COR-L47 (cell line): ENCODE data around the gene IVL.
A peak's percentile ranks its signal among the peaks of the same experiment; 100 is the strongest.

ENCODE experiments used
- DNase-seq: peaks from one replicate; lab custom pipeline; 2025; lab: John Stamatoyannopoulos, UW

The IVL gene

DNA sequence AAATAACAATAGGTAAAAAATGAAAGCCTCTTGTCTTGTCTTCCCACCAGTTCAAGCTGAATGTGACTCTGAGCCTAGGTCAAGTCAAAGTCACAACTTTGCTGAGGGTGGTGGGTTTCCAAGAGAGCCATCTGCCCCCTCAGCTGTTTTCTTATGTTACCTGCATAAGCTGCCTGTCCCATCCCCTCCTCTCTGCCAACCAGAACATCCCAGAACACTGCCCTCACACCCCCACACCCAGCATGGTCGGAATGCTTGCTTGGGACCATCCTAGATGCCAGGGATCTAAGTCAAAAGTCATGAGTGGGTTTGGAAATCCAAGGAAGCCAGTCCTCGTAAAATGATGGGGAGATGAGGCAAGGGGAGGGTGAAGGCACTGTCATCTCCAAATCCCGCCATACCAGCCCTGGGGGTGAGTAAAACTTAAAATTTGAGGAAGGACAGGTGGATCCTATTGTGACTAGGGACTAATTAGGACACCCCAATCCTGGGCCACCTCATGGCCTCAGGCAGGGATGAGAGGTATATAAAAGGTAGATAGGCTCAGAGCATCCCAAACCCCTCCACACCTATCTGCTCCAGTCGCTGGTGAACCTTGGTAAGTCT lies 38.4 kb downstream of the IVL start, which contains the start of gene SPRR5:
Gene SPRR5 (plus strand): TSS at position 556 of the 606 bp plus-strand sequence. CDS start 1,349 bp downstream, outside the sequence.
- no peak for DNase-seq

DNA sequence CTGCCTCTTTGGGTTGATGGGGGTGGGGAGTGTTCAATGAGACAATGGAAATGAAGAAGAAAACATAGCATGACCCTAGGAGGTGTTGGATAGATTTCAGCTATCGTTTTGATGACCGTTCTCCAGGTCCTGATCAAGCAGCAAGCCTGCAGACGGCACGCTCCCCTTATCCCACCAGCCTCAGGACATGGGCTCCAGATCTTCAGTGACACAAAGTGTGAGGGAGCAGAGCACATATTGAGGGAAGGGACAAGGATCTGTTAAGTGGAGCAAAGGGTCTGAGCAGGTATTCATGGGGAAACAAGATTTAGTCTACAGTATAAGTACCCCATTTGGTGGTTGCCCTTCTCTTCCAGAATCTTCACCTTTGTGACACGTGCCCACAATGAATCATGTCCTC lies 43.4 kb downstream of the IVL start:
- DNase-seq, result no peak

DNA sequence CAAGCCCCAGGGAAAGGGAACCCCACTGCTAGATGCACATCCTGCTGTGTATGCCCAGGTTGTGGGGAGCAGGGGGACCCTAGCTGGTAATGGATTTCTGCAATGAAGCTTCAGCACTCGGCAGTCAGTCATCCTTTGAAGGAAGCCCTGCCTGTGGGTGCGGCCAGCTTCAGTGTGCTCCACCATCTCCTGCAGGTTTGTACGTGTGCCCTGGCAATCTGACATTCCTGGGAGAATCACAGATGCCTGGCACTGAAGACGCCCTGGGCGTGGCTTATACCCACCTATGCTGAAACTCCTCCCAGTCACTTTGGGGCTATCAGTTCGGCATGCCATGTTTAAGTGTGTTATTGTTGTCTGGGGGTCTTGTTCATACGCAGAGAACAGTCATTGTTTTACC lies 45.4 kb downstream of the IVL start:
- DNase-seq, result no peak

DNA sequence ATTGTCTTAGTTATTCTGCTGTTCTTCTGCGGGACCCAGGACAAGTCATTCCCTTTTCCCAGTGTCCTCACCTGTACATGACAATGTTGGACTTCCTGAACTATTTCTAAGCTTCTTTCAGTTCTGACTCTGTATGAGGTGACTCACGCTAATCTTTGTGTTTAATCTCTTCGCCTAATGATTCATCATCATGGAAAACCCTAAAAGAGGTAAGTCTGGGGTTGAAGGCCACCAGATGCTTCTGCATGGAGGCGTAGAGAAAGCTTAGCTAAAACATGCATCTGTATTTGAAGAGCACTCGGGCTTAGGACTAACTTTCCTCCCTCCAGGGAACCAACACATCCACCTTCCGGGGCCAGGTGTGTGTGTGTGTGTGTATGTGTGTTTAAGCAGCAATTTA lies 46.1 kb downstream of the IVL start:
- no peak for DNase-seq

DNA sequence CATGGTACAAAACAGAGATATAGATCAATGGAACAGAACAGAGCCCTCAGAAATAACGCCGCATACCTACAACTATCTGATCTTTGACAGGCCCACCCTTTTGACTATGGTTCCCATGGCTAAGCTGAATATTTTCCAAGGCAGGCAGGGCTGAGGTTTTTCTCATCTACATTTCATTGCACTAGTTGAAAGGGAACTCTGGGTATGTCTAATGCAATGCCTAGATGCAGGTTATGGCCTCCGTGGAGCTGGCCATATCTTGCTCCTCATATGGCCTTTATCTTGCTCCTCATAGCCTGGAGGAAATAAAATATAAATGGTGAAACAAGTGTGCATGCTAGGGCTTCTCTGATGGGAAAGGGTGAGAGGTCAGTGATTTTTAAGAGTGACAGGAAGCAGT lies 49.2 kb downstream of the IVL start:
- DNase-seq, result no peak

DNA sequence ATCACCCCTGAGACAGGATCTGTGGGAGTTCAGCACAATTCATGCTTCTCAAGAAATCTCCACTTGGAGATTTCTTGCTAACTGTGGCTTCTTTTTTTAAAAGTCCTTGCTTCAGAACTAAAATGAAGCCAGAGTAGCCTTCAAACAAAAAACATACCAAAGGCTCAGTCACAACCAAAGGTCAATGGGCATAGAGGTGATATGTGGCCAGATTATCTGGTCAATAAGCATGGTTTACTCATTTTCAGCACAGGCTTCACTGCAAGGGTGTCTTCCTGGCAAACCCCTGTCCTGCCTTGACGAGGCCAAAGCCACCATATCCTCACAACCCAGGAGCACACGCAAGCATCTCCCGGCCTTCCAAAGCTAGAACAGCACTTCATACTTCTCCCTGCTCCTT lies 50.9 kb downstream of the IVL start:
- DNase-seq, result no peak

DNA sequence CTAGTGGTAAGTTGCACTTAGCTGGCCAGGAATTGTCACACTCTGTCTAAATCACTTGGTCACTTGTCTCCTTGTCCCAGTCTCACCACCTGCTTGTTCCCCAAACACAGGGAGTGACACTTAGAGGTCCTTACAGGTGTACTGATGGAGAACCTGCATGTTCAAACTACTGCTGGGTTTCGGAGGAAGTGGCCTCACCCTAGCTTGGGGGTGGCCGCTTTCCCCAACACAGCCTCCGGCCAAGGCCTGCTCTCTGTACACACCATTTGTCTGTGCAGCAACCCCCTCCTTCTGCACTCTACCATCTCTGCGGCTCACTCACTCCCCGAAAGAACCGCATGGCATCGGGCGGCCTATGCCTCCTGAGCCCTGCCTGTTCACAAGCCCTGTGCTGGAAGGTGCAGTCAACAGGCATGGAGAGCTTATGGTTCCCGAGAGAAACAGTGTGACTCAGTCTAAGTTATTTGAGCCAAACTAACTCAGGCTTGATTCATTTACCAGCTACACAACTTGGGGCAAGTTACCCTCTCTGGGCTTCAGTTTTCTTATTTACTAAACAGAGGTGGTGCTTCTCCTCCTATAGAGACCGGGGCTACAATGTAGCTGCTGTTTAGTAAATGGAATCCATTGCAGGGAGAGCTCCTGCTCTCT lies 51.6 kb downstream of the IVL start:
- no peak for DNase-seq

DNA sequence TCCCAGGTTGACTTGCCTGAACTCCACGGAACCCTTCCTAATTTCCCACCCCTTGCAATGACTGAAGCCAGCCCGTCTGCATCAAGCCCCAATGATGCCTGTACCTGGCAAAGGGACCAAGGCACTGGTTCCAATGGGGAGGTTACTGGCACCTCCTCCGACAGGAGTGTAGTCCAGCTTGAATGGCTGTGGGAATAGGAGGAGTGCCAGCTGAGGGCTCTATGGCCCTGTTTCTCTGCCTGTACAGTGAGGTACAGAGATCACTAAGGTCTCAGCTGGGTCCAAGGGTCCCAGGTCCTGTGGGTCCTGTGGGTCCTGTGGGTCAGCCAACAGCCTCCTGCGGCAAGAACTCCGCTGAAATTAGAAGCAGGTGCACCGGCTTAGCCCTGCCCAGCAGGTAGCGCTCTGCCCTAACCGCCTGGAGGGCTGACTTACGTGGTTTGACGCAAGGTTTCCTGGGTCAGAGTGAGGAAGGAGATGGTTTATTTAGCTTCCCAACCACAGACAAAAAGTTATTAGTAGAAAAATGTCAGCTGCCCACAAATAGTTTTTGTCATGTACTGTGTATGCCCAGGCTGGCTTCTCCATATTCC lies 52.2 kb downstream of the IVL start:
- DNase-seq, result peak; percentile 12
